ENCODE results near the gene CLASRP. TPM values are rescaled to one million over a fixed set of nuclear protein-coding genes. Genes with fewer than 3 reads are reported as not detected.

CLASRP gene
- total and polyA plus RNA-seq, 2 donors = 22.6 to 147 TPM

DNA sequence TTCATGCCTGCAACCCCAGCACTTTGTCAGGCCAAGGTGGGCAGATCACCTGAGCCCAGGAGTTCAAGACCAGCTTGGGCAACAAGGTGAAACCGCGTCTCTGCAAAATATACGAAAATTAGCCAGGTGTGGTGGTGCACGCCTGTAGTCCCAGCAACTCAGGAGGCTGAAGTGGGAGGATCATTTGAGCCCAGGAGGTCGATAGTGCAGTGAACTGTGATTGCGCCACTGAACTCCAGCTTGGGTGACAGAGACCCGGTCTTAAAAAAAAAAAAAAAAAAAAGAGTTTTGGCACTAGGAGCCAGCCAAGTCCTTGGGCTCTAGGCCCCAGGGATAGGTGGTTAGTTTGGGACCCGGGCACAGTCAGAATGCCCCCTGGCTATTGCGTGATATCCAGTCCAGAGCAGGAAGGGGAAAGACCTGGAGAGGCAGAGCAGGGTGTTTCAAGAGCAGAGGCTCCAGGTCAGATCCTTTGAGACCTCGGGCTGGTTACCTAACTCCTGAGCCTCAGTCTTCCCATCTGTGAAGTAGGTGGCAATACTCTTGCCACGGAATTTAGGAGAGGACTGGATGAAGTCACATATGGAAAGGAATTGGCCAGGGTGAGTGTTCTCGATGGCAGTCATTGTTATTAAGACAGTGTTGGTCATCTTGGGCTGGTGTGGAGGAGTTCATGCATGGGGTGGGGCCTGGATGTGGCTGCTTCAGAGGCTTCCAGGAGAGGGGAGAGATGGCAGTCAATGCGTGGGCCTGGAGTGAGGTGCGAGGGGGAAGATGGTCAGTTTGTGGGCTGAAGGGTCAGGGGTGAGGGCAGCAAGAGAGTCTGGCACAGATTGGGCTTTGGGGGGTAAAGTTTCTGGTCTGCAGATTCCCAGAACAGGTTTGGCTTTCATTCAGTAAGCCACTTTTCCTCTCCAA, 56.9 kb downstream of the CLASRP start:
- peaks cover 37 to 69% of the 10 kb centered on the region in 2 donors for H3K4me1 ChIP-seq (ENCODE audit: control insufficient read depth in 2 of 2, insufficient read depth in 2 of 2, low read length in 2 of 2)
- peaks cover 0 to 4% of the 10 kb centered on the region in 2 donors for H3K9me3 ChIP-seq (ENCODE audit: control insufficient read depth in 2 of 2, insufficient read depth in 1 of 2, low read length in 1 of 2)
- H3K27me3 ChIP-seq (ENCODE audit: control insufficient read depth in 2 of 2, insufficient read depth in 1 of 2, low read length in 1 of 2) = no peaks in the 10 kb centered on the region
- no peak overlapping the region for H3K4me3 ChIP-seq (ENCODE audit: low read length in 2 of 2)
- no peak overlapping the region for H3K27ac ChIP-seq (ENCODE audit: low read depth in 1 of 2, low read length in 1 of 2)
- H3K36me3 ChIP-seq (ENCODE audit: control insufficient read depth in 2 of 2, insufficient read depth in 2 of 2, low read length in 1 of 2) = peaks cover 12 to 28% of the 10 kb centered on the region in 2 donors
- whole genome bisulfite sequencing = 97% methylated on average over 14 of the region's 14 CpGs
- DNase-seq (ENCODE audit: low read depth in 6 of 9, low spot score in 9 of 9) = no peak

DNA sequence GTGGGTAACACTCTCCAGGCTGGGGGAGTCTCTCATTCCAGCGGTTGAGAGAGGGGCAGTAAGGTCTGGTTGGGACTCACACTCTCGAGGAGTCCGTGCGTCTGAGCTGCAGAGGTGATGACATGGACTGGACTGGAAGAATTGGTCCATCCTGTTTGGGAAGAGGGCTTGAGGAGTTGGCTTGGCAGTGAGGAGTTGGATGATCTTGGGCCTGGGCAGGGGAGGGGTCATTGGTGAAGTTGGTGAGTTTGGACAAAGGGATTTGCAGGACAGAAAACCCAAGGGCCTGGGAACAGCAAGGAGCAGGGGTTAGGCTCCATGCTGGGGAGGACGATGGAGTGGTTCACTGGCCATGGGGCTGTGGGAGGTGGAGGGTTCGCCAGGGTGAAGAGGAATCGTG, 57.9 kb downstream of the CLASRP start:
- H3K9me3 ChIP-seq (ENCODE audit: control insufficient read depth in 2 of 2, insufficient read depth in 1 of 2, low read length in 1 of 2) = no peaks in the 10 kb centered on the region
- H3K4me3 ChIP-seq (ENCODE audit: low read length in 2 of 2) = no peak overlapping the region
- H3K36me3 ChIP-seq (ENCODE audit: control insufficient read depth in 2 of 2, insufficient read depth in 2 of 2, low read length in 1 of 2) = peaks cover 9 to 25% of the 10 kb centered on the region in 2 donors
- WGBS = 97% methylated on average over 7 of the region's 7 CpGs
- no peaks in the 10 kb centered on the region for H3K27me3 ChIP-seq (ENCODE audit: control insufficient read depth in 2 of 2, insufficient read depth in 1 of 2, low read length in 1 of 2)
- no peak for DNase-seq (ENCODE audit: low read depth in 6 of 9, low spot score in 9 of 9)
- H3K27ac ChIP-seq (ENCODE audit: low read depth in 1 of 2, low read length in 1 of 2) = no peak overlapping the region
- H3K4me1 ChIP-seq (ENCODE audit: control insufficient read depth in 2 of 2, insufficient read depth in 2 of 2, low read length in 2 of 2) = peaks cover 33 to 66% of the 10 kb centered on the region in 2 donors

DNA sequence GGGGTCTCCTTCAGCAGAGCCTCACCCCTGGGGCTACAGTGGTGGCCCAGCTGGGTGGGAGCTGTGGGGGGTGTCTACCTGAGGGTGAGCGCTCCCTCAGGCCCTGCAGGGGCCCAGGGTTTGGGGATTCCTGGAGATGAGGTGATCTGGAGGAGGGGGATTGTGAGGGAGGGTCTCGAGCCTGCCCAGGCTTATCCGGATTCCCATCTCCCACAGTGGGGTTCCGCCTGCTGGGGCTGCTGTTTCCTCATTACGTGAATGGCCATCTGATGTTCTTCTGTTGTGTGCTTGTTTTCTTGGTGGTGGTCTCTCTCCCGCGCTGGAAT, 58.6 kb downstream of the CLASRP start:
- Histone ChIP-seq H3K4me1 (ENCODE audit: control insufficient read depth in 2 of 2, insufficient read depth in 2 of 2, low read length in 2 of 2) (peaks cover 35 to 70% of the 10 kb centered on the region in 2 donors), H3K27me3 (ENCODE audit: control insufficient read depth in 2 of 2, insufficient read depth in 1 of 2, low read length in 1 of 2) (no peaks in the 10 kb centered on the region), H3K27ac (ENCODE audit: low read depth in 1 of 2, low read length in 1 of 2) (no peak overlapping the region), H3K4me3 (ENCODE audit: low read length in 2 of 2) (no peak overlapping the region), H3K9me3 (ENCODE audit: control insufficient read depth in 2 of 2, insufficient read depth in 1 of 2, low read length in 1 of 2) (no peaks in the 10 kb centered on the region), H3K36me3 (ENCODE audit: control insufficient read depth in 2 of 2, insufficient read depth in 2 of 2, low read length in 1 of 2) (peaks cover 9 to 25% of the 10 kb centered on the region in 2 donors)
- no peak for DNase-seq (ENCODE audit: low read depth in 6 of 9, low spot score in 9 of 9)
- WGBS = 99% methylated on average over 7 of the region's 7 CpGs

DNA sequence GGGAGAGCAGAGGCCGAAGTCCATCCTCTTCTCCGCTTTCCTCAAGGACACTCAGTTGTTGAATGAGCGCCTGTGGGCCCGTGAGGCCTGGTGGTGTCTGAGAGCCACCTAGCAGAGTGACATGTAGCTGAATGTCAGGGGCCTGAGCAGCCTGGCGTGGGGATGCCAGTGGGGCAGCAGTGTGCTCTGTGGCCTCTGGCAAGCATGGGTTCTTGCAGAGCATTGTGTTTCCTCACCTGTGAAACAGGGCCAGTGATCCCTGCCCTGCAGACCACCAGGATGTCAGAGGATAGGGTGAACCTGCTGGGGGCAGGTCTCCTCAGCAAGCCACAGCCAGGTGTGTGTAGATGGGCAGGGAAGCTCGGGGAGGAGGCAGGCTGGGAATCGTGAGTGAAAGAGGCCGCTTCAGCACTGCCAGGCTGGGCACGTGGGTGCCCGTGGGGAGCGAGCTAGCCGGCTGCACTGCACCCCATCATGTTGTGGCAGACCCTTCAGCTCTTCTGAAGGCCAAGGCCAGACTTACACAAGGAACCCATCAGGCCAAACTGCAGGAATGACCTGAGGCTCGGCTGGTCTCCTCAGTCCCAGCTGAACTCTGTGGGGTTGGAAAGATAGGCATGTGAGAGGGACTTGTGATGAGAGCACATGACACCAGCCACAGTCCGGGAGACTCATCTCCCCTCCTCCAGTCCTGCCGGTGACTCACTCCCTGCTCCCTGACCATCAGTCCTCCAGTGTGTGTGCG, 59.1 kb downstream of the CLASRP start:
- DNase-seq (ENCODE audit: low read depth in 6 of 9, low spot score in 9 of 9) = no peak
- Histone ChIP-seq H3K27ac (ENCODE audit: low read depth in 1 of 2, low read length in 1 of 2) (peak overlapping the region; percentile 44 to 57), H3K9me3 (ENCODE audit: control insufficient read depth in 2 of 2, insufficient read depth in 1 of 2, low read length in 1 of 2) (no peaks in the 10 kb centered on the region), H3K36me3 (ENCODE audit: control insufficient read depth in 2 of 2, insufficient read depth in 2 of 2, low read length in 1 of 2) (peaks cover 9 to 25% of the 10 kb centered on the region in 2 donors), H3K27me3 (ENCODE audit: control insufficient read depth in 2 of 2, insufficient read depth in 1 of 2, low read length in 1 of 2) (no peaks in the 10 kb centered on the region), H3K4me3 (ENCODE audit: low read length in 2 of 2) (no peak overlapping the region), H3K4me1 (ENCODE audit: control insufficient read depth in 2 of 2, insufficient read depth in 2 of 2, low read length in 2 of 2) (peaks cover 40 to 73% of the 10 kb centered on the region in 2 donors)
- 94% methylated on average over 16 of the region's 16 CpGs for WGBS

DNA sequence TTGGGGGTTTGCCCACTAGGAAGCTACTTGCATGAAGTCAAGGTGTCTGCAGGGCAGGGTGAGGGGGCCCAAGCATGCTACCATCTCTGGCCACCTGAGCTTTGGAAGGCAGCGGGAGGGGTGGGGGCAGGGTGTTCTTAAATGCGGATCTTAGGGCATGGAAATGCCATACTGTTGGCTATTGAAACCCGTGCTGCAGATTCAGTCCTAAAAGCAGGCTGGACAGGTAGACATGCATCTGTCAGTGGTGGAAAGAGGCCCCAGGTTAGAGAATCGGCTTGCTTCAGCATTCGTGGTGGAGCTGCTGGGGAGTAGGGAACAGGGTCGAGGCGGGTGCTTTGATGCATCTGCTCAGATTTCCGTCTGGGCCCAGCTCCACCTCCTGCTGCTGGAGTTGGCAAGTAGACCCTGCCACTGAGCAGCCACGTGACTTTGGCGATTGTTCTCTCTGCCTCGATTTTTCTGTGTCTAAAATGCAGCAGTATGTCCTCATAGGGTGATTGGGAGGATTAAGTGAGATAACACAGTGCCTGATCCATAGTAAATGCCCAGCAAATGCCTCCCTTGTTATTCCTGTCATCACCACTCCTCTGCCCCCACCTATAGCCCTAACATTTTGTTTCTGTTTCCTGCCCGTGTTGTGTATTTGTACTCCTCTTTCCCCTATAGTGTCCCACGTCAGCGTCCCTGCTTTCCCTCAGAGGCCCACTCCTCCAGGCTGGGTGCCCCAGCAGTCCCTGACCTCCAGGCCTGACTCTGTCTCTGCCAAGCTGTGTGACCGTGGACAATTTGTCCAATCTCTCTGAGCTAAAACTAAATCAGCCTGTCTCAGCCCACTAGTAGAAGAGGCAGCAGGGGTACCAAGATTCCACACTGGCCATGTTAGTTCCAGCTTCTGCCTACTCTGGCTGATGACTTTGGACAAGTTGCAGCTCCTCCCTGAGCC, 59.9 kb downstream of the CLASRP start:
- no peaks in the 10 kb centered on the region for H3K9me3 ChIP-seq (ENCODE audit: control insufficient read depth in 2 of 2, insufficient read depth in 1 of 2, low read length in 1 of 2)
- H3K27ac ChIP-seq (ENCODE audit: low read depth in 1 of 2, low read length in 1 of 2) = peak overlapping the region; percentile 44 to 57
- H3K27me3 ChIP-seq (ENCODE audit: control insufficient read depth in 2 of 2, insufficient read depth in 1 of 2, low read length in 1 of 2) = no peaks in the 10 kb centered on the region
- H3K4me1 ChIP-seq (ENCODE audit: control insufficient read depth in 2 of 2, insufficient read depth in 2 of 2, low read length in 2 of 2) = peaks cover 45 to 79% of the 10 kb centered on the region in 2 donors
- peak in 1 of 9 donors; percentile 59 for DNase-seq (ENCODE audit: low read depth in 6 of 9, low spot score in 9 of 9)
- 59% methylated on average over 15 of the region's 15 CpGs for WGBS
- H3K36me3 ChIP-seq (ENCODE audit: control insufficient read depth in 2 of 2, insufficient read depth in 2 of 2, low read length in 1 of 2) = peaks cover 9 to 25% of the 10 kb centered on the region in 2 donors
- H3K4me3 ChIP-seq (ENCODE audit: low read length in 2 of 2) = peak overlapping the region in 1 of 2 donors; percentile 16

DNA sequence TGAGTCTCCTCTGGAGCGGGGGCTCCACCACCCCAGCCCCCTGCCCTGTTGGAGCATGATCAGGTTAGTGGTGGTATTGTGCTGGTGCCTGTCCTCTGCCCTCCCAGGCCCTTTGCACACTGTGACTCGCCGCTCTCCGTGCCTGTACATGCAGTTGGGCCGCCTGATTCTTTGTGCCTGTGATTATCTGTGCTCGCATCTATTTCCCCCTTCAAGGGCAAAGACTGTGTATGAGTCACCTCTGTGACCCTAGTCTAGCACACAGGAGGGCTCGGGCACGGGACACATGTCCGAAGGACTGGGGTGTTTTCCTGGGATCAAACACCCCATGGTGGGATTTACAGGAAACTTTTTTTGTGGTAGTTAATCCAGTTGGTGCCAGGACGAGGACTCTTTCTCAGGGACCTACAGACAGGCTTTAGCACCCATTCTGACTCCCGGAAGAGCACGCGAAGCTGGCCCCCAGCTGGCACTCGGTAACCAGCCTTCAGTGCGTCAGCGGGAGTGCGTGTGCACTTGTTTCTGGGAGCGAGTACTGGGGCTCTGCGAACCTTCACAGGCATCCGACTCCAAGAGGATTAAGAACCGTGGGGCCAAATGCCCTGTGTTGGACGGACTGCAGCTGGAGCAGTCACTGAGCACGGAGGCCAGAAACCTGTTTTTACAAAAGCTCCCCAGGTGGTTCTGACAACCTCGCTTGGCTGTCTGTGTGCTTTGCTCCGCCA, 60.8 kb downstream of the CLASRP start:
- no peak for DNase-seq (ENCODE audit: low read depth in 6 of 9, low spot score in 9 of 9)
- Histone ChIP-seq H3K4me1 (ENCODE audit: control insufficient read depth in 2 of 2, insufficient read depth in 2 of 2, low read length in 2 of 2) (peaks cover 46 to 79% of the 10 kb centered on the region in 2 donors), H3K9me3 (ENCODE audit: control insufficient read depth in 2 of 2, insufficient read depth in 1 of 2, low read length in 1 of 2) (no peaks in the 10 kb centered on the region), H3K36me3 (ENCODE audit: control insufficient read depth in 2 of 2, insufficient read depth in 2 of 2, low read length in 1 of 2) (peaks cover 9 to 25% of the 10 kb centered on the region in 2 donors), H3K27ac (ENCODE audit: low read depth in 1 of 2, low read length in 1 of 2) (peak overlapping the region; percentile 11 to 57), H3K4me3 (ENCODE audit: low read length in 2 of 2) (no peak overlapping the region), H3K27me3 (ENCODE audit: control insufficient read depth in 2 of 2, insufficient read depth in 1 of 2, low read length in 1 of 2) (no peaks in the 10 kb centered on the region)
- WGBS = 91% methylated on average over 25 of the region's 25 CpGs

DNA sequence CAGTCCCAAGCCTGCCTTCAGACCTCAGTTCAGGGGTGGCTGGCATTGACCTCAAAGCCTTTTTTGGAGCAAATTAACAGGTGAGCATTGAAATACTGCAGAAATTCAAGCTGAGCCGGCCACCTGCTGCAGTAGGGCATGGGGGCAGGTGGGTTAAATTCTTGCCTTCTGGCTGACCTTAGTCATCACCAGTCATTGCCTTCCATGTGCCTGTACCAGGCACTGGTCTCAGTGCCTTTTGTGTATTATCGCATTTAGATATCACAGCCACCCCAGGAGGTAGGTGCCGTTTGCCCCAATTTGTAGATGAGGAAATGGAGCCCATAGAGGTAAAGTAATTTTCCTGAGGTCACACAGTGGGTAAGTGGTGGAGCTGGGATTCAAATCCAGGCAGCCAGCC, 61.4 kb downstream of the CLASRP start:
- Histone ChIP-seq H3K36me3 (ENCODE audit: control insufficient read depth in 2 of 2, insufficient read depth in 2 of 2, low read length in 1 of 2) (peaks cover 9 to 25% of the 10 kb centered on the region in 2 donors), H3K9me3 (ENCODE audit: control insufficient read depth in 2 of 2, insufficient read depth in 1 of 2, low read length in 1 of 2) (no peaks in the 10 kb centered on the region), H3K4me1 (ENCODE audit: control insufficient read depth in 2 of 2, insufficient read depth in 2 of 2, low read length in 2 of 2) (peaks cover 48 to 82% of the 10 kb centered on the region in 2 donors), H3K4me3 (ENCODE audit: low read length in 2 of 2) (no peak overlapping the region), H3K27me3 (ENCODE audit: control insufficient read depth in 2 of 2, insufficient read depth in 1 of 2, low read length in 1 of 2) (no peaks in the 10 kb centered on the region), H3K27ac (ENCODE audit: low read depth in 1 of 2, low read length in 1 of 2) (no peak overlapping the region)
- 99% methylated on average over 3 of the region's 3 CpGs for WGBS
- no peak for DNase-seq (ENCODE audit: low read depth in 6 of 9, low spot score in 9 of 9)

DNA sequence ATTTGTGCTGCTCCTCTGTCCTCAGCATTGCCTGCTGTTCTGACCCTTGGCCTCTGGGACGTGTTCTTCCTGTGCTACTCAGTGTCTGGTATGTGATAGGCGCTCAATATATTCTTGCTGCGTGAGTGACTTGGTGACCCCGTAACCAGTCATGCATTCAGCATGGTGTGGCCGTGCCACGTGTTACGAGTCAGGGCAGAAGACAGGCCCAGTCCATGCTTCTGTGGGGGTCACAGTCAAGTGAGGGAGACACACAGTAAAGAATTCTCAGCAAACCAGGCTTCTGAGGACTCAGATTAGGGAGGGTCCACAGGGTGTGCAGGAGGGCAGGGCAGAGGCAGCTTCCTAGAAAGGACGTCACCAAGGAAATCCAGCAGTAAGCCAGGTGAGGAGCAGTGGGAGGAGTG, 62.0 kb downstream of the CLASRP start:
- no peak for DNase-seq (ENCODE audit: low read depth in 6 of 9, low spot score in 9 of 9)
- Histone ChIP-seq H3K36me3 (ENCODE audit: control insufficient read depth in 2 of 2, insufficient read depth in 2 of 2, low read length in 1 of 2) (peaks cover 7 to 25% of the 10 kb centered on the region in 2 donors), H3K4me1 (ENCODE audit: control insufficient read depth in 2 of 2, insufficient read depth in 2 of 2, low read length in 2 of 2) (peaks cover 47 to 81% of the 10 kb centered on the region in 2 donors), H3K27me3 (ENCODE audit: control insufficient read depth in 2 of 2, insufficient read depth in 1 of 2, low read length in 1 of 2) (no peaks in the 10 kb centered on the region), H3K4me3 (ENCODE audit: low read length in 2 of 2) (no peak overlapping the region), H3K9me3 (ENCODE audit: control insufficient read depth in 2 of 2, insufficient read depth in 1 of 2, low read length in 1 of 2) (no peaks in the 10 kb centered on the region), H3K27ac (ENCODE audit: low read depth in 1 of 2, low read length in 1 of 2) (no peak overlapping the region)
- 96% methylated on average over 8 of the region's 8 CpGs for WGBS

All from thymus (tissue), 11 donors.